Central memory CD8-positive, alpha-beta T cell (primary cell): ENCODE measurements around the gene BPIFB6.
A peak's percentile ranks its signal among the peaks of the same experiment; 100 is the strongest.

ENCODE experiments used
- ATAC-seq: fragments of 150-1000 bp; cut with Tn5 transposase; replicated peaks from 2 replicates; pipeline ENCODE4 v1.10.0; 2022; ENCODE audit warnings: mild to moderate bottlenecking, moderate FRiP score, moderate number of reproducible peaks; ENCODE audit not compliant: poor library complexity, severe bottlenecking; ENCODE audit errors: extremely low read depth
- DNase-seq, 2 donors: peaks; one replicate each; pipeline ENCODE4 v3.0.0; 2021; ENCODE audit warnings: low spot score in 2 of 2
- H3K27ac Mint-ChIP-seq: one replicate; pipeline ENCODE4 v1.8.0; 2022; ENCODE audit warnings: low read depth, mild to moderate bottlenecking, moderate library complexity, mixed read lengths
- H3K27me3 Mint-ChIP-seq: one replicate; pipeline ENCODE4 v1.8.0; 2022; ENCODE audit warnings: mixed read lengths
- H3K36me3 Mint-ChIP-seq: one replicate; pipeline ENCODE4 v1.8.0; 2022; ENCODE audit warnings: mild to moderate bottlenecking, moderate library complexity, mixed read lengths; ENCODE audit not compliant: insufficient read depth
- H3K4me1 Mint-ChIP-seq: one replicate; pipeline ENCODE4 v1.8.0; 2022; ENCODE audit warnings: mixed read lengths
- H3K4me3 Mint-ChIP-seq: one replicate; pipeline ENCODE4 v1.8.0; 2022; ENCODE audit warnings: mild to moderate bottlenecking, moderate library complexity, mixed read lengths
- H3K9me3 Mint-ChIP-seq: one replicate; pipeline ENCODE4 v1.8.0; 2022; ENCODE audit warnings: mixed read lengths

BPIFB6 gene

DNA sequence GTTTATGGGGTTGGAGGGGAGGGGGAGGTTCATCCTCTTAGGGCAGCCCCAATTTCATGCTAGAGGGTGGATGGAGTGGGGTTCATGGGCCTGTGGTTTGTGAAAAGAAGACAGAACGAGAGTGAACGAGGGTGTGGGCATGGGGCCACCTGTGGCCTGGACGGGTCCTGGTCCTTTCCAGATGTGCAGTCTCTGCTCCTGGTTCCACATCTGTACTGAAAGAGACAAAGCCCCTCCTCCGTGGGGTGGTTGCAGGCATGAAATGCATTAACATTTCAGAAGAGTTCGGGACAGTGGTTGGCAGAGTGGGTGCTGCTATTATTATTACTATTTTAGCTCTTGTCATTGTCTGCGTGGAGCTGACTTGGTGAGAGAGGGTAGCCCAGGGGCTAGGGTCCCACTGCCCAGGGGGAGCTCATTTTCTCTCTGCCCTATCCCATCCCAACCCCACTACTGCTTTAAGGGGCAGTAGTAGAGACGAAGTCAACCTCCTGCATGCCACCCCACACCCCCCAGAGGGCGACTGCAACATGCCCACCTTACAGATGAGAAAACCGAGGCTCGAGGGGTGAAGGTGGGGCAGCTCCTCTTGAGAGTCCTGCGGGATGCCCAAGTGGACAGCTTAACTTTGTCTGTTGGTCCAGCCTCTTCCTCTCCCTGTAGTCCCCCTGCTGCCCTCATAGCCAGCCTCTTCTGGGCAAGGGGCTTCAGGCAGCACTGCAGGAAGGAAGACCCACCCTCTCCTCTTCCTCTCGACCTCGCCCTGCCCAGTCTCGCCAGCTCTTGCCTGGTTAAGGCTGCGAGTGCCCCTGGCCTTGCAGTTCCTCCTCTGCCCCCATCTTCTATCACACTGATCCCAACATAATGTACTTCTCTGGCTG is 15.5 kb upstream of the BPIFB6 start:
- no peak overlapping the region for H3K4me3 Mint-ChIP-seq

DNA sequence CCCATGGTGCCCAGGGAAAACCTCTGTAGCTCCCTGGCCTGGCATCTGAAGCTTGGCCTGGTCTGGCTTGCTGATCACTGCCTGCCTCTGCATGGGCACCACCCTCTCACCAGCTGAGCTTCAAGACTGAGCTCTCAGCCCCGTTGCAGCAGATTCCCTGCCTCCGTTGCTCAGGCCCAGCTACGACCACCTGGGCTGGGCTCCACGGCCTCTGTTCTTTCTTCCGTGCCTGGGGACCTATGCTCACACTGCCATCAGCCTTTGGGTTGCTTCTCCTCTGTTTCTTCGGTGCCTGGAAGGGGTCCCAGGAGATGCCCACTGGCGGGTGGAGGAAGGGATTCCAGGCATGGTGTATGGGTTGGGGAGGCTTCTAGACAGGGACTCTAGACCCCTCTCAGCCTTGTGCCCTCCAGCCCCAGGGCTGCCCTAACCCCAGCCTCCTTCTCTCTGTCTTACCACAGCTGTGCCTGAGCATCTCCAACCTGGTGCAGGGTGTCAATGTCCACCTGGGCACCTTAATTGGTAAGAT is 14.8 kb upstream of the BPIFB6 start:
- Mint-ChIP-seq H3K9me3 (no peaks in the 10 kb centered on the region), H3K4me3 (no peak overlapping the region), H3K27ac (no peak overlapping the region), H3K27me3 (no peaks in the 10 kb centered on the region), H3K4me1 (peaks cover 9% of the 10 kb centered on the region), H3K36me3 (peaks cover 2% of the 10 kb centered on the region)
- ATAC-seq (no peak), DNase-seq (no peak)

More for the DNA sequence above, 15.5 kb upstream of the BPIFB6 start:
- Mint-ChIP-seq H3K27me3 (no peaks in the 10 kb centered on the region), H3K9me3 (no peaks in the 10 kb centered on the region), H3K4me1 (peaks cover 9% of the 10 kb centered on the region), H3K27ac (no peak overlapping the region), H3K36me3 (peaks cover 2% of the 10 kb centered on the region)
- ATAC-seq = no peak
- no peak for DNase-seq

- ATAC-seq (no peak), DNase-seq (no peak)
- H3K4me1 Mint-ChIP-seq = peaks cover 9% of the 10 kb centered on the region
- peaks cover 2% of the 10 kb centered on the region for H3K36me3 Mint-ChIP-seq
- H3K4me3 Mint-ChIP-seq = no peak overlapping the region
- H3K9me3 Mint-ChIP-seq = no peaks in the 10 kb centered on the region
- H3K27me3 Mint-ChIP-seq = no peaks in the 10 kb centered on the region
- H3K27ac Mint-ChIP-seq = no peak overlapping the region
Observed at GRCh38 chr20:33017542-33017941, 13.9 kb upstream of the BPIFB6 start.

GRCh38 chr20:33018169-33018931 is 13.1 kb upstream of the BPIFB6 start:
- Mint-ChIP-seq H3K4me3 (no peak overlapping the region), H3K36me3 (peaks cover 2% of the 10 kb centered on the region), H3K9me3 (no peaks in the 10 kb centered on the region), H3K4me1 (peaks cover 9% of the 10 kb centered on the region), H3K27me3 (no peaks in the 10 kb centered on the region), H3K27ac (peak overlapping the region; percentile 46)
- DNase-seq = no peak
- no peak for ATAC-seq

DNA sequence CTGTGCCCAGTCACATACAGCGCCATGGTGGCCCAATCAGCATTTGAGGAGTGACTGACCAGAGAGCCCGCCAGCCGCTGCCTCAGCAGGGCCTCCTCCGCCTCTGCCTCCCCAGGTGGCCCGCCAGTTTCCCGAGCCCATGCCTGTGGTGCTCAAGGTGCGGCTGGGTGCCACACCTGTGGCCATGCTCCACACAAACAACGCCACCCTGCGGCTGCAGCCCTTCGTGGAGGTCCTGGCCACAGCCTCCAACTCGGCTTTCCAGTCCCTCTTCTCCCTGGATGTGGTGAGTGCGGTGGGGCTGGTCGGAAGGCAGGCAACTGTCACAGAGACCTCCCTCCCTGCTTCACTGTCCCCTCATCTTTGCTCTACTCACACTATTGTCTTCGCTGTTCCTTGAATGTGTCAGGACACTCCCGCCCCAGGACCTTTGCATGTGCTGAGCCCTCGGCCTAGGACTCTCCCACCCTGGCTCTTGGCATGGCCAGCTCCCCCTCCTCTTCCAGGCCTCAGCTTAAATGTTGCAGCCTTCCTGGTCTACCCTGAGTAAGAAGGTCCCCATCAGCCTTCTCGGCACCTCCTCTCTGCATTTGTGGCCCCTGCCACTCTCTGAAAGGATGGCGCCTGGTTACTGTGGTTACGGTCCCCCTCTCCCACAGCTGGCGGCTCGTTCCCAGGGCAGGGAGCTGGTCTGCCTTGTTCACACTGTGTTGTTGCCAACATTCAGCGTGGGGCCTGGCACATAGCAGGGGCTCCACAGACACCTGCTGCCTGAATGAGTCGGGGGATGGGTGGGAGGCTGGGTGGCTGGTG is 11.8 kb upstream of the BPIFB6 start:
- no peak for DNase-seq
- peaks cover 9% of the 10 kb centered on the region for H3K4me1 Mint-ChIP-seq
- H3K27ac Mint-ChIP-seq = no peak overlapping the region
- H3K4me3 Mint-ChIP-seq = no peak overlapping the region
- no peaks in the 10 kb centered on the region for H3K27me3 Mint-ChIP-seq
- peaks cover 2% of the 10 kb centered on the region for H3K36me3 Mint-ChIP-seq
- no peak for ATAC-seq
- H3K9me3 Mint-ChIP-seq = no peaks in the 10 kb centered on the region

GRCh38 chr20:33020278-33021161 is 10.9 kb upstream of the BPIFB6 start:
- Mint-ChIP-seq H3K4me3 (no peak overlapping the region), H3K4me1 (peaks cover 9% of the 10 kb centered on the region), H3K36me3 (peaks cover 2% of the 10 kb centered on the region), H3K27ac (no peak overlapping the region), H3K27me3 (no peaks in the 10 kb centered on the region), H3K9me3 (no peaks in the 10 kb centered on the region)
- no peak for ATAC-seq
- no peak for DNase-seq

DNA sequence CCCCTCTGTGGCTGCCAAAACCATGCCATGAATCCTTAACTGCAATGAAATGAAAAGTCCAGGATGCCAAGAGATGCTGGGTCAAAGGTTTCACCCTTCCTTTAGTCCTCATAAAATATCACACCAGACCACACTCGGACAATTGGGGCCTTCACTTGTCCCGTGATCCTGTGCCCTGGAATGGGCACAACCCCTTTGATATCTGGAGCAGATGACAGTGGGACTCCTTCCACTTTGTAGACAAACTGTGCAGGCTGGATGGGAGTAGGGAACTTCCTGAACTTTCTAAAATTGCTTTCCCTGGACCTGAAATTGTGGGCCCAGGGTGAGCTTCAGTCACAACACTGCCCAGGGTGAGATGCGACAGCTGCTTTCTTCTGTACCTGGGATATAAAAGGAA is 9.6 kb upstream of the BPIFB6 start:
- no peak for ATAC-seq
- Mint-ChIP-seq H3K9me3 (no peaks in the 10 kb centered on the region), H3K36me3 (peaks cover 2% of the 10 kb centered on the region), H3K4me3 (no peak overlapping the region), H3K27ac (no peak overlapping the region), H3K27me3 (no peaks in the 10 kb centered on the region), H3K4me1 (peaks cover under 1% of the 10 kb centered on the region)
- no peak for DNase-seq

DNA sequence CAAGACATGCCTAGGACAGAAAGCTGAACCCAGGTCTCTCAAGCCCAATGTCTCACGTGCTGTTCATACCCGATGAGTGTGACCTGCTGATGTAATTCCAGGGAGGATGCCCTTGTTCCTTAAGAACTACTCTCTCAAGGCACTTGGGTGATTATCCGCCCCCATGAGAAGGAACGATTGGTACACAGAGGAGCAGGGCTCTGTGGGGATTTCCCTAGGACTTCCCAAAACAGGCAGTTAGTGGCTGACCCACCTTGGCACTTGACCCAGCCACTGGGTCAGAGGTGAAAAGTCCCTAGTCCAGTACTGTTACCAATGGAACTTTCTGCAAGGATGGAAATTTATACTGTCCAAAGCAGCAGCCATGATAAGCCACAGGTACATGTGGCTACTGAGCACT is 9.2 kb upstream of the BPIFB6 start:
- no peak overlapping the region for H3K4me3 Mint-ChIP-seq
- no peaks in the 10 kb centered on the region for H3K9me3 Mint-ChIP-seq
- no peaks in the 10 kb centered on the region for H3K27me3 Mint-ChIP-seq
- ATAC-seq = no peak
- peaks cover 2% of the 10 kb centered on the region for H3K36me3 Mint-ChIP-seq
- no peak overlapping the region for H3K27ac Mint-ChIP-seq
- H3K4me1 Mint-ChIP-seq = no peaks in the 10 kb centered on the region
- no peak for DNase-seq

GRCh38 chr20:33022694-33023438 is 8.6 kb upstream of the BPIFB6 start:
- no peaks in the 10 kb centered on the region for H3K4me1 Mint-ChIP-seq
- no peak overlapping the region for H3K27ac Mint-ChIP-seq
- no peaks in the 10 kb centered on the region for H3K27me3 Mint-ChIP-seq
- ATAC-seq (no peak), DNase-seq (no peak)
- peaks cover 2% of the 10 kb centered on the region for H3K36me3 Mint-ChIP-seq
- H3K4me3 Mint-ChIP-seq = no peak overlapping the region
- H3K9me3 Mint-ChIP-seq = no peaks in the 10 kb centered on the region

DNA sequence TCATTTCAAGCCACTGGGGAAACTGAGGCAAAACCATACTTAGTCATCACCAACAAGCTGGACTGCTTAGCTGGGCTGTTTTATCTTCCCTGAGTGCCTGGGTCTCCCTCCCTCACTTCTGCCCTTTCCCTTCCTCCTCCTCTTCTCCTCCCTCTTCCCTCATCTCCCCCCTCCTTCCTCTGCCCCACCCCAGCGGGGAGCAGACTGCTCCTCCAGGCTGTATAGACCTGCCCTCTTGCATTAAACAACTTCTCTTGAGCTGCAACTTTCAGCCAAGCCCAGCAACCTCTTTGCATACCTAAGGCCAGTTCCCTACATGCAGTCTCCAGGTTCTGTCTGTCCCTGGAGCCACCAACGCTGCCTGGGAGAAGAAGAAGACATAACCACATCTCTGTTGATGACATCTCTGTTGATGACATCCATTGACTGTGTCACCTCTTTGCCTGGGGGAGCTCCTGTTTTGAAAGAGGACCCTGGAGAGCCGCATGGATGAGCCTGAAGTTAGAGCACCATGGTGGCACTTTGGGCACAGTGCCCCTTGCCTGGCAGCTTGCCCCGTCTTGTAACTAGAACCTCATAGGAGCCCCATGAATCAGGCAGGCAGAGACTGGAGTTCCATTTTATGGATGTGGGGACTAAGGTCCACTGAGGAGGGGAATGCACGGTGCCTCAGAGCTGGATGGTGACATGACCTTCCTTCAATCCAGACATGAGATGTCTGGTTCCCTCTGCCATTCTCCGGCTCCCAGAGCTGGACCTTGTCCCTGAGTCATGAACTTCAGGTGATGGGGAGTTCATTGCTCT is 7.8 kb upstream of the BPIFB6 start:
- no peak overlapping the region for H3K4me3 Mint-ChIP-seq
- H3K27me3 Mint-ChIP-seq = no peaks in the 10 kb centered on the region
- DNase-seq (no peak), ATAC-seq (no peak)
- no peaks in the 10 kb centered on the region for H3K9me3 Mint-ChIP-seq
- H3K27ac Mint-ChIP-seq = no peak overlapping the region
- peaks cover 1% of the 10 kb centered on the region for H3K36me3 Mint-ChIP-seq
- no peaks in the 10 kb centered on the region for H3K4me1 Mint-ChIP-seq

DNA sequence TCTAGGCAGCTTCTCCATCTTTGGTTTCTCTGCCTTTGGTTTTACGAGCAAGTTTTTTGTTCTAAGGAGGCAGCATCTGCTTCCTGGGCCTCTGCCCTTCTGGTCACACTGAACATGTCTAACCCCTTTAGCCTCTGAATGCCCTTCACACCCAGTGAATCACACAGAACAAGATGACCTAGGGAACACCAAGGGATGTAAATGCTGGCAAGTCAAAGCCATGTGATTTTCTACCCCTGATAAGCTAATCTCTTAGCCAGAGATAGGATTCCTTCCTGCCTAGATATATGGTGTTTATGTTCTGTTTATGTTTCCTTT is 7.2 kb upstream of the BPIFB6 start:
- Mint-ChIP-seq H3K4me1 (no peaks in the 10 kb centered on the region), H3K27ac (no peak overlapping the region), H3K27me3 (no peaks in the 10 kb centered on the region), H3K4me3 (no peak overlapping the region), H3K36me3 (no peaks in the 10 kb centered on the region), H3K9me3 (no peaks in the 10 kb centered on the region)
- no peak for DNase-seq
- no peak for ATAC-seq
